ENCODE measurements around the gene HNRNPL.

HNRNPL gene

DNA sequence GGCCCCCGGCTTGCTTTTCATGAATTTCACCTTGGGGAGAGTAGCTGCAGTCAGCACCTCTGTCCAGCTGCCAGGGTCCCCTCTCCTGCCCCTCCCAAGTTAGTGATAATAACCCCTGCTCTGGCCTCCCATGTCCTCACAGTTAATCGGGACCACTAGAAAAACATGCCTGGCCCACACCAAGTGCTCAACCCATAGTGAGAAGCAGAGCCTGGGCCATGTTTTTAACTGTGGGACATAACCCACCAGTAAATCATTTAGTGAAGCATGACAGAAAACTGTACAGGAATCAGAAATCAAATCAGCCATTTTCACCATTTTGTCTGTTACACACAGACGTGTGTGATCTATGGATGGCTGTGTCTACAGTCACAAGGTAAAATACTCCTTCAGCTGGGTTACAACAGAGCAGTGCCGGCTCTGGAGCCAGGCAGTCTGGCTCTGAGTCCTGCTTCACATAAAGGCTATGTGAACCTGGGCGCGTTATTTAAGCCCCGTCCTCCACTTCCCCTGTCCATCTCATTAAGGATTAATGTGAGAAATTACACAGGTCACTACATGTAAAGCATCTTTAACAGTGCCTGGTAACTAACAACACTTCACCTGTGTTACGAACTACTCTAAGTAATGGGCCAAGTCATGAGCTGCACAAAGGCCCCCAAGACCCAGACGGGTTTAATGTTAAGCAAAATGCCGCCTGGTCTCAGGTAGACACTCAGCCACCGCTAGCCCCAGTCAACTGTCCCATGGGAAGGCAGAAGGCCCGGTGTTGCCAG is 10.6 kb downstream of the HNRNPL start:
- ChIA-PET CTCF (no interaction called here), POLR2A (no interaction called here)
- TF ChIP-seq, protein P1, sequence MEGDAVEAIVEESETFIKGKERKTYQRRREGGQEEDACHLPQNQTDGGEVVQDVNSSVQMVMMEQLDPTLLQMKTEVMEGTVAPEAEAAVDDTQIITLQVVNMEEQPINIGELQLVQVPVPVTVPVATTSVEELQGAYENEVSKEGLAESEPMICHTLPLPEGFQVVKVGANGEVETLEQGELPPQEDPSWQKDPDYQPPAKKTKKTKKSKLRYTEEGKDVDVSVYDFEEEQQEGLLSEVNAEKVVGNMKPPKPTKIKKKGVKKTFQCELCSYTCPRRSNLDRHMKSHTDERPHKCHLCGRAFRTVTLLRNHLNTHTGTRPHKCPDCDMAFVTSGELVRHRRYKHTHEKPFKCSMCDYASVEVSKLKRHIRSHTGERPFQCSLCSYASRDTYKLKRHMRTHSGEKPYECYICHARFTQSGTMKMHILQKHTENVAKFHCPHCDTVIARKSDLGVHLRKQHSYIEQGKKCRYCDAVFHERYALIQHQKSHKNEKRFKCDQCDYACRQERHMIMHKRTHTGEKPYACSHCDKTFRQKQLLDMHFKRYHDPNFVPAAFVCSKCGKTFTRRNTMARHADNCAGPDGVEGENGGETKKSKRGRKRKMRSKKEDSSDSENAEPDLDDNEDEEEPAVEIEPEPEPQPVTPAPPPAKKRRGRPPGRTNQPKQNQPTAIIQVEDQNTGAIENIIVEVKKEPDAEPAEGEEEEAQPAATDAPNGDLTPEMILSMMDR (IDR thresholded peaks at IDR 0.05; ENCODE audit: insufficient read depth, low read length, missing control alignments) = no peak
- no peak for DNase-seq (ENCODE audit: low read depth, low spot score)
- no peak overlapping the region for H3K4me3 ChIP-seq (ENCODE audit: low read depth, low read length)

- POLR2A ChIA-PET = interaction anchor here (1.1 kb wide), 2 partner anchors 9 to 11 kb away, joined by 3 to 6 read pairs; no protein-coding TSS in a partner anchor
- TF ChIP-seq, protein P1 (IDR thresholded peaks at IDR 0.05; ENCODE audit: insufficient read depth, low read length, missing control alignments) = no peak
- DNase-seq (ENCODE audit: low read depth, low spot score) = no peak
- no peak overlapping the region for H3K4me3 ChIP-seq (ENCODE audit: low read depth, low read length)
- CTCF ChIA-PET = interaction anchor here (0.9 kb wide), 1 partner anchor 8 kb away, joined by 4 read pairs; no protein-coding TSS in a partner anchor
Observed at GRCh38 chr19:38838208-38838985, 11.4 kb downstream of the HNRNPL start.

DNA sequence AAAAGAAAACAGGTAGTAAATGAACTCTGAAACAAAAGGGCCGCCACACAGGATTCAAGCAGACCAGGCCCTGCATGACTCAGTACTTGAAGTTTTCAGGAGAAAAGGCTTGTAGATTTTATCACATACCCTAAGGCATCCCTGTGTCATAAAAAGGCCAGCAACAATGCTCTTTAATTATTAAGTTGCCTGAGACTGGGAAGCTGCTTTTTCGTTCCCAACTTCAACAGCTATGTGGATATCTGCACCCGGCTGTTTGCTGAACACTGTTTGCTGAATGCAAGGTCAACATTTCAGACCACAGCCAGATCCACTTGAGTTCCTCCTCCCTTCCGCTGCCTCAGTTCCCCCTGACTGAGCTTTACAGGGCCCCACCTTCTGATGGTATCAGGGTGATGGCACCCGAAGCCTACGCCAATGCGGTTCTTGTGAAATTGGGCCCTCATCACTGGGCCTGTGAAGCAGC is 12.1 kb downstream of the HNRNPL start:
- DNase-seq (ENCODE audit: low read depth, low spot score) = no peak
- CTCF ChIA-PET = interaction anchor here (0.9 kb wide), 1 partner anchor 9 kb away, joined by 4 read pairs; no protein-coding TSS in a partner anchor
- TF ChIP-seq, protein P1 (IDR thresholded peaks at IDR 0.05; ENCODE audit: insufficient read depth, low read length, missing control alignments) = no peak
- H3K4me3 ChIP-seq (ENCODE audit: low read depth, low read length) = no peak overlapping the region
- POLR2A ChIA-PET = interaction anchor here (1.1 kb wide), 2 partner anchors 10 to 11 kb away, joined by 3 to 6 read pairs; no protein-coding TSS in a partner anchor

GRCh38 chr19:38836983-38837626 is 12.7 kb downstream of the HNRNPL start:
- POLR2A ChIA-PET = interaction anchor here (1.1 kb wide), 1 partner anchor 12 kb away, joined by 6 read pairs; no protein-coding TSS in a partner anchor
- CTCF ChIA-PET = interaction anchor here (0.9 kb wide), 1 partner anchor 9 kb away, joined by 4 read pairs; no protein-coding TSS in a partner anchor
- H3K4me3 ChIP-seq (ENCODE audit: low read depth, low read length) = no peak overlapping the region
- TF ChIP-seq, protein P1 (IDR thresholded peaks at IDR 0.05; ENCODE audit: insufficient read depth, low read length, missing control alignments) = no peak
- DNase-seq (ENCODE audit: low read depth, low spot score) = no peak

- H3K4me3 ChIP-seq (ENCODE audit: low read depth, low read length) = no peak overlapping the region
- TF ChIP-seq, protein P1 (IDR thresholded peaks at IDR 0.05; ENCODE audit: insufficient read depth, low read length, missing control alignments) = no peak
- DNase-seq (ENCODE audit: low read depth, low spot score) = no peak
- ChIA-PET POLR2A (interaction anchor here (1.2 kb wide), 1 partner anchor 13 kb away, joined by 7 read pairs; no protein-coding TSS in a partner anchor), CTCF (no interaction called here)
Observed at GRCh38 chr19:38836159-38836982, 13.4 kb downstream of the HNRNPL start.
